ENCODE measurements around the gene ATP10A.

The ATP10A gene

DNA sequence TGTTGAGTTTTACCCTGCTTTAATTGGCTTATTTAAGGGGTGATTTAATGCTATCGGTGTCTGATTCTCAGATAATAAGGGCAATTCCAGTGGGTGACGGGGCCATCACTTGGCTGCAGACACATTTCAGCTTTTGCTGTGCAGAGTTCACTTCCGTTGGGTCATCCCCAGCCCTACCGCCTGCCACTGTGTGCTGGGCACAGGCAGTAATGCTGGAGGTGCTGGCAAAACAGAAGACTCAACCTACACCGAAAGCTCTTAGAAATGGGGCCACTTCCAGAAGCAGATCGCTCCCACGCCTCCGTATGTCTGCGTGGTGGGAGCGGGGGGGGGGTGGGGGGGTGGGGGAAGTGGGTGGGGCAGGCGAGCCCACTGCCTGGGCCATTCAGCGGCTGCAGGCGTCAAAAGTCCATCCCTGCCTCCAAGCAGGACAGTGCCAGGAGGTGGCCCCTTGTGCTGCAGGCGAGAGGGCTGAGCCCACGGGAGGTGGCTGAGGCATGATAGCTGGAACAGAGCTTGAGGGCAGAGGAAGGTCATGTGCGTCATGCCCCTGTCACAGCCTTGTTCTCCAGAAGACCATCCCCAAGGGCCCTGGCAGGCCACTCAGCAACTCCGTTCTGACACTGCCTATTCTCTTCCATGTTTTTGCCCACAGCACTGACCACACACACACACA is 128.3 kb downstream of the ATP10A start:
- DNase-seq = no peak

GRCh38 chr15:25733856-25734679 is 129.1 kb downstream of the ATP10A start:
- DNase-seq = no peak

DNA sequence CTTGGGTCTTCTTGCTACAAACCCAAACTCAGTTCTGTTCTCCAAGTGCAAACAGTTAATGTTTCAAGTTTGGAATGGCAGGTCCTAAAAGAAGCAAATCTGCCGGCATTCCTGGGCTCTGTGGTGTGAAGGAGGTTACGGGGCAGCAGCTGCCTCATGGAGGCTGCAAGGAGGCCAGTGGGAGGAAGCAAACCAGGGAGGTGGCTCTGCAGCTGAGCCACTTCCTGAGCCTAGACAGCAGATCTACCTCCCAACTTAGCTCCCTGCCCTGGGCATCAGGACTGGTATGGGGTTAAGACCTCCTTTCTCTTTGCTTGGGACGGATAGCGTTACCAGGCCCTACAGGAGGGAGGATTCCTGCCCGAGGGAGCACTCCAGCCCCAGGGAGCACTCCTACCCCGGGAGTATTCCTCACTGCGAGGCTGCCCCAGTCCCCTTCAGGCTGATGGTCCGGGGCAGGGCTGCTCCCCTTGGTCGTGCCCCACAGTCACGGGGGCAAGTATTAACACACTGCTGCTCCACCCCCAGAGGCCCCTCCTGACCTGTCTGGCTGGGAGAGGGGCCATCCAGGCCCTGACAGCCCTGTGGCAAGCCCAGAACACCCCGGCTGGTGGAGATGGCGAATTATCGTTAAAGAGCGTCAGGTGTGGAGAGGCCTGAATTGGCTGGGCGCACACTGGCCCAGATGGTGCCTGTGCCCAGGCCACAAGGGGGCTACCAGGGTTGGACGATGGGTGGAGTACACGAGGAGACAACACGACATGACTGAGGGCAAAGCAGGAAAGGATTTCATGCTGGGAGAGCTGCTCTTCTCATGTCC is 129.9 kb downstream of the ATP10A start:
- no peak for DNase-seq

- DNase-seq = no peak
These were observed 130.9 kb downstream of the ATP10A start for GRCh38 chr15:25732191-25732590.

- no peak for DNase-seq
These were observed 131.7 kb downstream of the ATP10A start for GRCh38 chr15:25731411-25731810.

DNA sequence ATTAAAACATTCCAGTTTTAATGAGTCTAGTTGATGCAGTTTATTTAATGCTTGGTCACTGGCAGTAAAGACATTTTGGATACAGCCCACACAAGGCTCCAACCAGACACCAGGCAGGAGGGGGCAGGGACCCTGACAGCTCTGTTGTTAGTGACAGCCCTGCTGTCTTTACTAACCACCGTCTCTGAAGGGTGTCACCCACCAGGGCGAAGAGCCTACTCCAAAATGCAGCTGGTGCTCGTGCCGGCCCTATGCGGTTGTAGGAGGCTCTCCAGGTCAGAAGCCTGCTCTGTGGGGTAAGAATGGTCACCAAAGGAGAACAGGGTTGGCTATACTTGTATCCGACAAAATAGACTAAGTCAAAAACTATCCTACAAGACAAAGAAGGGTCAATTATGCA is 132.2 kb downstream of the ATP10A start:
- no peak for DNase-seq

DNA sequence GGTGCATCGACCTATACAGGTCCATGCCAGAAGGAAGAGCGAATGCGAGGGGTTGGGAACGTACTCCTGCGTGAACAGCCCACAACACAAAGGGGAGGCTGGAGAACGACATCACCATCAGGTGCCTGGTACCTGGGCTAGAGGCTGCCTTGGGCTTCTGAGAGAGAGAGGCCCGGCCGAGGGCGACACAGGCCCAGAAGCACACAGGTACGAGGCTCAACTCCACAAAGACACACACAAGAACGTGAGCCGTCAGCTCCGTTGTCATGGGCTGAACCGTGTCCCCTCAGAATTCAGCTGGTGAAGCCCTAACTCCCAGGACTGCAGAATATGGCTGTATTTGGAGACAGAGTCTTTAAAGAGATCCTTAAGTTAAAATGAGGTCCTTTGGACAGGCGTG is 134.3 kb downstream of the ATP10A start:
- no peak for DNase-seq

DNA sequence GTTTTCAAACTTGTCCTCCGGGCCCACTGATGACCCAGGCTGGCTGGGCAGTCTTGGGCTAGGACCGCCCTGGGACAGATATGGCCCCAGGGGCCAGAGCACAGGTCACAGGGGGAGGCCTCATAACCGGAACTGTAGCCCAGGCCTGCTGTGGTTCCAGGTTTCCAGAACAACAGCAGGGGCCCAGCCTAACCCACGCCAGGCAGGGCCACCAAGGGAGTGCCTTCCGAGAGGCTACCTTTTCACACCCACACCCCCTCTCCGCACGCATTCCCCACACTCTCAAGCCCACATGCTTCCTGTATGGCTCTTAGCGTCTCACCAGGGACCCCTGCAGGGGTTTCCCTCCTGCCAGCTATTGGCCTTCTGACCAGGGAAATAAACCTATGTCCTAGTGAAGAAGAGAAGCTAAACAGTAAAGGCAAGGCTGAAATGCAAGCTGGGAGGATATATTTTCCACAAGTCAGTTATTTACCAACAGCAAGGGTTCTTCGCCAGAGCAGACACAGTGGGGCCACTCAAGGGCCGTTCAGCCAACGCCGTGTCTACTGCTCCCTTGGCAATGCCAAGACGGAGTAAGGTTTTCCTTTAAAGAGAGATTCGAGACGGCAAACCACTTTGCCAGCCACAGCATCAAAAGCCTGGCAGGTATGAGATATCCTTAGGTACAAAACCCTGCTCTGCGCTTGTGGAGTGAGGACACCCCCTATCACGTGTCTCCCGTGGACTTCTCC is 135.1 kb downstream of the ATP10A start:
- no peak for DNase-seq

GRCh38 chr15:25727116-25727515 is 136.0 kb downstream of the ATP10A start:
- DNase-seq = no peak

- DNase-seq = no peak
These were observed 137.4 kb downstream of the ATP10A start for GRCh38 chr15:25725758-25726157.

- no peak for DNase-seq
These were observed 138.2 kb downstream of the ATP10A start for GRCh38 chr15:25724899-25725298.

DNA sequence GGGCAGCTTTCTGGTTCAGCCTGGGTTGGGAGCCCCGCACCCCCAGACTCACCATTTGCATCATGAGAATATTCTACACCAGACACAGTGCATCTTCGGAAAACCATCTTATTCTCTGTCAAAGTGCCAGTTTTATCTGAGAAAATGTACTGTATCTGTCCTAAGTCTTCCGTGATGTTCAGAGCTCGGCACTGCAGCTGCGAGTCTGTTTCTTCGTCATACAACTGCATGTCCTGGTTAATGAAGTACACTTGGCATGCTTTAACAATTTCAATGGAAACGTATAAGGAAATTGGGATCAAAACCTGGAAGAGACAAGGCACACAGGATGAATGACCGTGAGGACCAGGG is 141.5 kb downstream of the ATP10A start:
- DNase-seq = no peak

GRCh38 chr15:25719101-25719985 is 143.8 kb downstream of the ATP10A start:
- no peak for DNase-seq

DNA sequence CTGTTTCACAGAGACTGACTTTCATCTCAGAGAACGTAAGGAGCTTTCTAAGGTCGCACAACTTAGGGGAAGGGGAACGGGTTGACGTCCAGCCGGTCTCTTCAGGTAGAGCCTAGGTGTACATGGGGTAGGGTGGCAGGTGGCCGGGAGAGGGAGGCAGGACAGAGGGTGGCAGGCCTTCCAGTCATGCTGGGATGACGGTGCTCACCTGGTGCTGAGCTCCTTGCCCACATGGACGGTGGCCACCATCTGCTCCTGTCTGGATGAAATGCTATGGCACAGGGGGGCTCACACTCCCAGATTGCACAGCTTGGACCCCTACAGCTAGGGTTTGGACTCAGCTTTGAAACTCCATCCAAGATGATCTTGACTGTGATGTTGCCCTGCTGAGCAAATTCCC is 144.5 kb downstream of the ATP10A start:
- DNase-seq = no peak

- DNase-seq = no peak
These were observed 145.0 kb downstream of the ATP10A start for GRCh38 chr15:25718169-25718536.

GRCh38 chr15:25717457-25718168 is 145.5 kb downstream of the ATP10A start:
- DNase-seq = no peak

DNA sequence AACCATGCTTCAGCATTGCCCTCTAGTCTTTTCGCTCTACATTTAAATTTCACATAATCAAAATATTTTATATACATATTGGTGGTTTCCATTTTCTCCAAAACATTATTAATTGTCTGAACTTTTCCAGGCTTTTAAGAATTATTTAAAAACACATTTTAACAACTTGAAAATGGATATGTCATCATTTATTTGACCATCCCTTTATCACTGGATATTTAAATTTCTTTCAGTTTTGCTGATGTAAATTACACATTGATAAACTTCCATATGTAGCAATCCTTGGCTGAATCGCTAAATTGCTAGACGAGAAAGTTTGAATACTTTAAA is 146.0 kb downstream of the ATP10A start:
- no peak for DNase-seq

DNA sequence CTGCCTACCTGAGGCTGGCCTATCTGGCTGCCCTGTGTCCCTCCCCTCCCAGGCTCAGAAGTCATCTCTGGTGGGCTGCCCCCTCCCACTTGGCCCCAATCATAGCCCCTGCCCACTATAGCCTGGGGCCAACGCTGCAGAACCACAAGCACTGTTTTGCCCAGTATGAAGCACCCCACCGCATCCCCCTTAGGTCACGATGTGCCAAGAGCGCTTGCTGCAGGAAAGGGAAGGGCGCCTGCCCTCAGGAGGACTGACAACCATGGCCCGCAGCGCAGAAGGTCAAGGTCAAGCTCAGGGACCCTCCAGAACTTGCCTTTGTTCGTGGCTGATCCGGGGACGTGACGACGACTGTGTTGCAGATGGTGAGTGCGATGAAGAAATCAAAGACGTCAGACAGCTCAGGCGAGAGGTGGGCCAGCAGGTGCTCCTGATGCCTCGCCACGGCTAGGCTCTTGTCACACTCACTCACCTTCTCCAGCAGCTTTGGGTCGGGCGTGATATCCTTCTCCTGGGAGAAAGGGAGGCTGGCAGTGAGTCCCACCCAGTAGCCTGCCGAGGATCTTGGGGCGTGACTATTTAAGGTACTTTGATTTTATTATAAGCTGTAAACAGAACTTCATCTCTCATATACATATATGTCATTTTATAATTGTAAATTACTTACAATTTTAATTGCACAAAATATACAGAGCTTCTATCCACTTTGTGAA is 146.6 kb downstream of the ATP10A start:
- DNase-seq = no peak

DNA sequence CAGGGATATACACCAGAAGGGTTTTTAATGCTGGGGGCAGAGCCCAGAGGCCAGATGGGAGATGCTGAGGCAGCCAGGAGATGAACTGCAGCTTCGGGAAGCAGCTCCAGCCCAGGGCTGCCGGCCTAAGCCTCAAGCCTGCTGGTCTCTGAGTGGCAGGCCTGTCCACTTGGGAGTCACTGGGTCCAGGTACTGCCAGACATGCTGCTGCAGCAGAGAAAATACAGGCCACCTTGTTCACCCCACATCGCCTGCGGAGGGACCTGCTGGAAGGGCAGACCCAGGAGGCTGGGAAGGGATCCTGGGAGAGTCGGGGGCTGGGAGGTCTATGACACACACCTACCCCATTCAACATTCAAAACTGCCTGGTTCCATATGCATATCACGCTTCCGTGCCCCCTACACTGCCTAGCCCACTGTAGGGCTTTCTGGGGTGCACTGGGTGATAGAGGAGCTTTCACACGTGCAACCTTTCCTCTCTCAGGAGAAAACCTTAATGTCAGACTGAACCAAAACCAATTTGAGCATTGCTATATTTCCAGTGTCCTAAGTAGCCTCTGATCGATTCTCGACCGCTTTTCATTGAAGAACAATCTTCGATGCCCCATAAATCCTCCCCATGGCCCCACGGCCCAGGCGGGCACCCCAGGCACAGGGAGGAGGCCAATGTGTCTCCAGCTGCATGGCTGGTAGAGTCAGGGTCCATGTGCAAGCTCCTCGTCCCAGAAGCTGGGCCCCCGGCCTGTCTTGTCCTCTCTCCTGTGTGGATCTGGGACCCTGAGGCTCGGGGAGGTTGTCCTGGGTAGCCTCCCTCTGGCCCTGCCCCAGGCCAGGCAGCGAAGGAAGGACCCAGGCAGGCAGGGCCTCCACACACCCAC is 147.4 kb downstream of the ATP10A start:
- no peak for DNase-seq

DNA sequence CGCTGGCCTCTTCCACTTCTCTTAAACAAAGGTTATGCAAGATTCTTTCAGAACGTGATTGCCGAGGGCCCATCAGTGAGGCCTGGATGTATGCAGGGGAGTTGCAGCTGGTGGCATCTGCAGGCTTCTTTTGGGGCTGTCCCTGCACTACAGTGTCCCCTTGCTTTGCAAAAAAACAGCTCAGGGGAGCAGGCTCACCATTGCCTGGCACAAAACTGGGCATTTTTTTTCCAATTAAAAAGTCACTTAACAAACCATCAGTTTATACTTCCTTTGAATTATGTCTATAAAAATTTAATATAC is 148.6 kb downstream of the ATP10A start:
- no peak for DNase-seq

Measured in activated CD4-positive, alpha-beta T cell treated with anti-CD3 and anti-CD28 coated beads, Interleukin-10, Interleukin-2, amounts not matched to agents 100 ng/mL and 50 ng/mL, durations not matched to agents 16 hours and 8 hours (primary cell).